Natural killer cell (primary cell): Measurements from ENCODE around the gene NUP133. TPM values are rescaled to one million over a fixed set of nuclear protein-coding genes. Genes with fewer than 3 reads are reported as not detected.
"Not testable (repeated sequence)": the region's sequence is repeated elsewhere in the genome, so short reads cannot be mapped to it uniquely, and the experiment has no call there.

Source experiments
- ATAC-seq, 3 donors: fragments of 150-1000 bp in 2 of 3; fragments of 200-7000 bp in 1 of 3; cut with Tn5 transposase; 1 replicate in 1 of 3; 2 replicates in 2 of 3; pipeline ENCODE4 v1.10.0; 2021; ENCODE audit warnings: mild to moderate bottlenecking in 2 of 3, moderate library complexity in 2 of 3
- DNase-seq, 2 donors: peaks; one replicate each; pipeline versions ENCODE4 v3.0.0 to v3.0.0-alpha.2; 2013 to 2021; ENCODE audit warnings: mixed read lengths in 1 of 2
- H3K27ac ChIP-seq: one replicate; pipeline ENCODE4 v1.5.1; 2013; ENCODE audit warnings: mild to moderate bottlenecking, low read length
- H3K27me3 ChIP-seq: one replicate; pipeline ENCODE4 v1.6.1; 2013; ENCODE audit warnings: low read length; ENCODE audit not compliant: control insufficient read depth, insufficient read depth
- H3K36me3 ChIP-seq: one replicate; pipeline ENCODE4 v1.6.1; 2013; ENCODE audit warnings: low read length; ENCODE audit not compliant: control insufficient read depth, insufficient read depth
- H3K4me1 ChIP-seq: one replicate; pipeline ENCODE4 v1.6.1; 2013; ENCODE audit warnings: low read length; ENCODE audit not compliant: control insufficient read depth, insufficient read depth
- H3K4me3 ChIP-seq: one replicate; pipeline ENCODE4 v1.5.1; 2013; ENCODE audit warnings: low read length
- H3K9me3 ChIP-seq: one replicate; pipeline ENCODE4 v1.6.1; 2013; ENCODE audit warnings: low read length; ENCODE audit not compliant: control insufficient read depth, insufficient read depth
- H3K27ac Mint-ChIP-seq, 2 donors: one replicate each; pipeline ENCODE4 v1.8.0; 2022; ENCODE audit warnings: mild to moderate bottlenecking in 2 of 2, mixed read lengths in 2 of 2, moderate library complexity in 1 of 2
- H3K27me3 Mint-ChIP-seq, 2 donors: one replicate each; pipeline ENCODE4 v1.8.0; 2022; ENCODE audit warnings: low read depth in 2 of 2, mixed read lengths in 2 of 2
- H3K36me3 Mint-ChIP-seq: one replicate; pipeline ENCODE4 v1.8.0; 2022; ENCODE audit warnings: mixed read lengths
- H3K4me1 Mint-ChIP-seq, 2 donors: one replicate each; pipeline ENCODE4 v1.8.0; 2022; ENCODE audit warnings: mixed read lengths in 2 of 2
- H3K4me3 Mint-ChIP-seq: one replicate; pipeline ENCODE4 v1.8.0; 2022; ENCODE audit warnings: mild to moderate bottlenecking, moderate library complexity, mixed read lengths
- H3K9me3 Mint-ChIP-seq, 2 donors: one replicate each; pipeline ENCODE4 v1.8.0; 2022; ENCODE audit warnings: mixed read lengths in 2 of 2
- CTCF ChIP-seq: fragments of 200-600 bp; IDR thresholded peaks from one replicate; pipeline ENCODE4 v1.8.0; 2022; ENCODE audit warnings: antibody characterized with exemption
- WGBS: methylation state at CpG from one replicate; pipeline ENCODE4 v1.1.7; 2013; ENCODE audit warnings: missing lambda C conversion rate; ENCODE audit not compliant: insufficient coverage; 5-methylcytosine and 5-hydroxymethylcytosine counted together
- intact Hi-C: fragments of 100-400 bp; cut with micrococcal nuclease; formaldehyde crosslinking; loops from one replicate; pipeline ENCODE4 v1.14.2; 2022
- total RNA-seq, 4 donors: library from RNA; stranded (reverse); fragments of 120-200 nt in 1 of 4; gene quantifications; one replicate each; pipeline versions ENCODE4 v1.2.3 to v1.2.4, GENCODE V29; 2013 to 2022

The NUP133 gene
- total RNA-seq, 3 donors from 2014 or later (not counting 1 experiment from before 2014, with no cell fraction given), result 34.5 to 40.1 (median 38.4) TPM

DNA sequence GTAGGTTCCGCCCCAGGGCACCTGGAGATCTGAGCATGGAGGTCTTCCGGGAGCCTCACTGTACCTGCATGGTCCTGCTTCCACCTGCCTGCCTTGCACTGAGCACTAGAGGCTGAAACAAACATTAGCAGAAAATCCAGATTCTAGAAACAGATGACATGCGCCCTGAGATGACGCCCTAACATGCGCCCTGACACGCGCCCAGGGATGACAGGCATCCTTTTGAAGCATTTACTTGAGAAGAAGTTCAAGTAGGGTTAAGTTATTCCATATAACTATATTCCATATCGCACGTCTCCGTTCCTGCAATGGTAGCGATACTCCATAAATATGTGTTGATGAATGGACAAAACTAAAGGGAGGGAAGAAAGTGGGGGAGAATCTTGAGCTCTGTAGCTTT is 87.9 kb downstream of the NUP133 start:
- Histone ChIP-seq H3K27ac (no peak overlapping the region), H3K9me3 (no peaks in the 10 kb centered on the region), H3K36me3 (no peaks in the 10 kb centered on the region), H3K4me3 (no peak overlapping the region), H3K27me3 (peaks cover 7% of the 10 kb centered on the region), H3K4me1 (no peaks in the 10 kb centered on the region)
- 91% methylated on average over 11 of the region's 11 CpGs for WGBS
- DNase-seq, result no peak
- H3K9me3 Mint-ChIP-seq, result peaks cover 0 to 4% of the 10 kb centered on the region in 2 donors
- no peaks in the 10 kb centered on the region for H3K4me1 Mint-ChIP-seq
- H3K4me3 Mint-ChIP-seq, result no peak overlapping the region
- intact Hi-C loops, result no loop called here
- H3K27ac Mint-ChIP-seq, result no peak overlapping the region
- no peaks in the 10 kb centered on the region for H3K36me3 Mint-ChIP-seq
- TF ChIP-seq CTCF, result no peak
- ATAC-seq, result no peak
- peaks cover 13 to 18% of the 10 kb centered on the region in 2 donors for H3K27me3 Mint-ChIP-seq

DNA sequence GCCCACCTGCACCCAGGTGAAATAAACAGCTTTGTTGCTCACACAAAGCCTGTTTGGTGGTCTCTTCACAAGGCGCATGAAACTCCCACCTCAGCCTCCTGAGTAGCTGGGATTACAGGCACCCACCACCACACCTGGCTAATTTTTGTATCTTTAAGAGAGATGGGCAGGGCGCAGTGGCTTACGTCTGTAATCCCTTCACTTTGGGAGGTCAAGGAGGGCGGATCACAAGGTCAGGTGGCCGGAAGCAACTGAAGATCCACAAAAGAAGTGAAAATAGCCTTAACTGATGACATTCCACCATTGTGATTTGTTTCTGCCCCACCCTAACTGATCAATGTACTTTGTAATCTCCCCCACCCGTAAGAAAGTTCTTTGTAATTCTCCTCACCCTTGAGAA is 89.6 kb downstream of the NUP133 start:
- ATAC-seq, H3K4me1 Mint-ChIP-seq, H3K4me1 ChIP-seq, H3K36me3 Mint-ChIP-seq, H3K9me3 ChIP-seq, intact Hi-C loops, H3K27ac Mint-ChIP-seq, H3K36me3 ChIP-seq, H3K9me3 Mint-ChIP-seq, H3K27me3 ChIP-seq, H3K4me3 Mint-ChIP-seq, H3K27ac ChIP-seq, H3K4me3 ChIP-seq, DNase-seq: not testable (repeated sequence)
- peaks cover 7 to 15% of the 10 kb centered on the region in 2 donors for H3K27me3 Mint-ChIP-seq
- WGBS, result 85% methylated on average over 6 of the region's 6 CpGs

GRCh38 chr1:229412810-229413209 is 95.3 kb downstream of the NUP133 start:
- H3K27me3 Mint-ChIP-seq, result peaks cover 27 to 42% of the 10 kb centered on the region in 2 donors
- DNase-seq, H3K4me3 Mint-ChIP-seq, intact Hi-C loops, H3K4me1 Mint-ChIP-seq, H3K27ac Mint-ChIP-seq, H3K4me1 ChIP-seq, H3K27ac ChIP-seq, H3K9me3 ChIP-seq, H3K36me3 ChIP-seq, H3K4me3 ChIP-seq, H3K36me3 Mint-ChIP-seq, ATAC-seq, H3K27me3 ChIP-seq, H3K9me3 Mint-ChIP-seq: not testable (repeated sequence)
- WGBS, result 90% methylated on average over 5 of the region's 5 CpGs

DNA sequence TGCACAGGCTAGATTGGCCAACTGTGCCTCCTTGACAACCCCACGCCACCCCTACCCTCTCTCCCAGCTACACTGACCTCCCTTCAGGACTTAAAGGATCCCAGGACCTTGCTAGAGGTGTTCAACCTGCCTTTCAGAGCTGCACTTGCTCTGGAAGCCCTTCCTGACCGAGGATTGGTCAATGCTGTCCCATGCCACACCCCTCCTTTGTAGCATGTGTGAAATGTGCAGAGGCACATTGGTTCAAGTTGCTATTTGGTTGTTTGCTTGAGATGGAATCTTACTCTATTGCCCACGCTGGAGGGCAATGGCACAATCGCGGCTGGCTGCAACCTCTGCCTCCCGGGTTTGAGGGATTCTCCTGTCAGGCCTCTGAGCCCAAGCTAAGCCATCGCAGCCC is 96.1 kb downstream of the NUP133 start:
- H3K27ac ChIP-seq, result no peak overlapping the region
- no peaks in the 10 kb centered on the region for H3K36me3 ChIP-seq
- H3K4me1 ChIP-seq, result peaks cover 13% of the 10 kb centered on the region
- Mint-ChIP-seq H3K4me1 (peaks cover 2 to 10% of the 10 kb centered on the region in 2 donors), H3K9me3 (no peaks in the 10 kb centered on the region), H3K36me3 (no peaks in the 10 kb centered on the region), H3K27ac (no peak overlapping the region), H3K4me3 (no peak overlapping the region), H3K27me3 (peaks cover 31 to 44% of the 10 kb centered on the region in 2 donors)
- DNase-seq, result no peak
- H3K27me3 ChIP-seq, result peaks cover 13% of the 10 kb centered on the region
- 86% methylated on average over 7 of the region's 7 CpGs for WGBS
- H3K9me3 ChIP-seq, result no peaks in the 10 kb centered on the region
- no peak for ATAC-seq
- intact Hi-C loops, result no loop called here
- TF ChIP-seq CTCF, result no peak
- no peak overlapping the region for H3K4me3 ChIP-seq
